ENCODE data around the gene SYNE2.

SYNE2 gene

GRCh38 chr14:64193821-64194220, 341.0 kb downstream of the SYNE2 start:
- H3K4me3 ChIP-seq (ENCODE audit: low read depth, low read length): no peak overlapping the region
- ChIA-PET POLR2A (no interaction called here), CTCF (no interaction called here)
- no peak for TF ChIP-seq CTCF (IDR thresholded peaks at IDR 0.05; ENCODE audit: insufficient read depth, low read length, missing control alignments)
- no peak for DNase-seq (ENCODE audit: low read depth, low spot score)

- CTCF ChIA-PET: no interaction called here
- no peak for DNase-seq (ENCODE audit: low read depth, low spot score)
- POLR2A ChIA-PET: no interaction called here
- TF ChIP-seq CTCF (IDR thresholded peaks at IDR 0.05; ENCODE audit: insufficient read depth, low read length, missing control alignments): no peak
- no peak overlapping the region for H3K4me3 ChIP-seq (ENCODE audit: low read depth, low read length)
Observed at GRCh38 chr14:64194404-64194803, 341.6 kb downstream of the SYNE2 start.

GRCh38 chr14:64195199-64195598, 342.4 kb downstream of the SYNE2 start:
- no peak for TF ChIP-seq CTCF (IDR thresholded peaks at IDR 0.05; ENCODE audit: insufficient read depth, low read length, missing control alignments)
- DNase-seq (ENCODE audit: low read depth, low spot score): no peak
- H3K4me3 ChIP-seq (ENCODE audit: low read depth, low read length): no peak overlapping the region
- ChIA-PET POLR2A (no interaction called here), CTCF (interaction anchor here (0.9 to 1.0 kb wide), 2 partner anchors 18 to 108 kb away, joined by 3 read pairs; no protein-coding TSS in a partner anchor)

GRCh38 chr14:64196056-64196455, 343.3 kb downstream of the SYNE2 start:
- H3K4me3 ChIP-seq (ENCODE audit: low read depth, low read length): no peak overlapping the region
- no peak for TF ChIP-seq CTCF (IDR thresholded peaks at IDR 0.05; ENCODE audit: insufficient read depth, low read length, missing control alignments)
- DNase-seq (ENCODE audit: low read depth, low spot score): no peak
- ChIA-PET CTCF (interaction anchor here (1.0 kb wide), 1 partner anchor 107 kb away, joined by 3 read pairs; no protein-coding TSS in a partner anchor), POLR2A (no interaction called here)

- peak overlapping the region; percentile 57 for H3K4me3 ChIP-seq (ENCODE audit: low read depth, low read length)
- no peak for TF ChIP-seq CTCF (IDR thresholded peaks at IDR 0.05; ENCODE audit: insufficient read depth, low read length, missing control alignments)
- no peak for DNase-seq (ENCODE audit: low read depth, low spot score)
- ChIA-PET POLR2A (interaction anchor here (0.6 kb wide), 1 partner anchor 328 kb away, joined by 3 read pairs; no protein-coding TSS in a partner anchor), CTCF (interaction anchor here (1.3 kb wide), 1 partner anchor 68 kb away, joined by 3 read pairs; no protein-coding TSS in a partner anchor)
Observed at GRCh38 chr14:64196814-64197411, 344.1 kb downstream of the SYNE2 start.

GRCh38 chr14:64197996-64198395, 345.2 kb downstream of the SYNE2 start:
- ChIA-PET CTCF (no interaction called here), POLR2A (no interaction called here)
- no peak overlapping the region for H3K4me3 ChIP-seq (ENCODE audit: low read depth, low read length)
- no peak for DNase-seq (ENCODE audit: low read depth, low spot score)
- TF ChIP-seq CTCF (IDR thresholded peaks at IDR 0.05; ENCODE audit: insufficient read depth, low read length, missing control alignments): no peak
